ENCODE measurements around the gene SBK3. TPM values are rescaled to one million over a fixed set of nuclear protein-coding genes. Genes with fewer than 3 reads are reported as not detected.
"Not testable (repeated sequence)": the region's sequence is repeated elsewhere in the genome, so short reads cannot be mapped to it uniquely, and the experiment has no call there.

The SBK3 gene
- total RNA-seq, 2 experiments from 2014 or later = not detected

DNA sequence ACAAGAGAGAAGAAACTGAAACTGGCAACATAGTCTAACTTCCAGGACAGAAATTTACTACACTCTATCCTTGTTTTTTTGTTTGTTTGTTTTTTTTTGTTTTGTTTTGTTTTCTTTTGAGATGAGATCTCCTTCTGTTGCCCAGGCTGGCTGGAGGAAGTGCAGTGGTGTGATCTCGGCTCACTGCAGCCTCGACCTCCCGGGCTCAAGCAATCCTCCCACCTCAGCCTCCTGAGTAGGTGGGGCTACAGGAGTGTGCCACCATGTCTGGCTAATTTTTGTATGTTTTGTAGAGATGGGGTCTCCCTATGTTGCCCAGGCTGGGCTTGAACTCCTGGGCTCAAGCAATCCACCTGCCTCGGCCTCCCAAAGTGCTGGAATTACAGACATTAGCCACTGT, 36.9 kb upstream of the SBK3 start:
- ChIA-PET POLR2A (interaction anchor here (2.0 kb wide), 1 partner anchor 17 kb away, joined by 9 read pairs; the partner anchor contains the start of gene FIZ1), CTCF (interaction anchor here (2.0 kb wide), 2 partner anchors 49 to 51 kb away, joined by 6 to 9 read pairs; no protein-coding TSS in a partner anchor)
- H3K9me3 Mint-ChIP-seq (ENCODE audit: insufficient read depth); H3K27ac Mint-ChIP-seq; H3K4me3 Mint-ChIP-seq; H3K36me3 Mint-ChIP-seq (ENCODE audit: low read depth); DNase-seq; ATAC-seq: not testable (repeated sequence)
- H3K27me3 Mint-ChIP-seq (ENCODE audit: low read depth) = peaks cover 19% of the 10 kb centered on the region
- peaks cover 38% of the 10 kb centered on the region for H3K4me1 Mint-ChIP-seq (ENCODE audit: low read depth)

DNA sequence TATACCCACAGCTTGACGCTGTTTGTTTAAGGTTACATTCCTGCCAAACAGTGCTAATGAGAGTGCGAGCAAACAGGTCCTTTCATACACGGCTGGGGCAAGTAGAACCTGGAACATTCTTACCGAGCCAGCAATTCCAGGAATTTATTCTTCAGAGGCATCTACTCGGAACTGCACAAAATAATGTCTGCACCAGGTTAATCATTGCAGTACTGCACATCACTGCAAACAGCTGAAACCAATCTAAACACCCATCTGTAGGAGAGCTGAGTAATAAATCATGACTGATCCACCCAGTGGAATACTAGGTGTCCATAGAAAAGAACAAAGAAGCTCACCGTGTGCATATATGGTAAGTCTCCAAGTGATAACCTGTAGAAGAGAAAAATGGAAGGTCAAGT, 36.5 kb upstream of the SBK3 start:
- peaks cover 33% of the 10 kb centered on the region for H3K4me1 Mint-ChIP-seq (ENCODE audit: low read depth)
- ATAC-seq = no peak
- ChIA-PET POLR2A (interaction anchor here (1.0 to 2.0 kb wide), 3 partner anchors 17 to 53 kb away, joined by 3 to 9 read pairs (median 3); partner anchors contain the start of gene FIZ1), CTCF (interaction anchor here (2.0 kb wide), 2 partner anchors 49 to 52 kb away, joined by 6 to 9 read pairs; no protein-coding TSS in a partner anchor)
- H3K36me3 Mint-ChIP-seq (ENCODE audit: low read depth) = peaks cover 12% of the 10 kb centered on the region
- peaks cover 16% of the 10 kb centered on the region for H3K27me3 Mint-ChIP-seq (ENCODE audit: low read depth)
- DNase-seq = no peak
- no peaks in the 10 kb centered on the region for H3K9me3 Mint-ChIP-seq (ENCODE audit: insufficient read depth)
- no peak overlapping the region for H3K27ac Mint-ChIP-seq
- no peak overlapping the region for H3K4me3 Mint-ChIP-seq

DNA sequence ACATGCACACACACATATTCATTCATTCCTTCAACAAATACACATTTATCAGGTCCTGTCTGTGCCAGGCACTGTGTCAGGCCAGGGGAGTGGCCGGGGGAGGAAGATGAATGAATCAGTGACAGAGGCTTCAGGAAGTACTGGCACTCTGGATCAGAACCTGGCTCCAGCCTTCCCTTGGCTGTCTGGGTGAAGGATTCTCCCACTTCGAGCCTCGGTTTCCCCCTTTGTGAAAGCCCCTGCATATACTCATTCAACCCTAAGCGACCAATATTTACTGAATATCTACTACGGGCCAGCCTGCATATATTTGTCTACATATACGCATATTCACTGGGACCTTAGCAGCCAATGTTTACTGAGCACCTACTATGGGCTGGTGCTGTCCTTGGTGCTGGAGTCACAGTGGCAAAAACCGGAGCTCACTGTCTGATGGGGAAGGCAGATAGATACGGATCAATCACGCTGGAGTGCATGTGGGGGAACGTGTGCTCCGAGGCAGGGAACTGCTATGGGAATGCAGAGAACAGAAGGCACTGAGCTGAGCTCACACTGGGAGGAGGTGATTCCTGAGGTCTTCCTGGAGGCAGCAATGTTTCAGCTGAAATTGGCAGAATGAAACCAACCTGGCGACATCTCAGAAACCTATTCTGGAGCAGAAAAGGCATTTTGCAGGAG, 35.9 kb upstream of the SBK3 start:
- Mint-ChIP-seq H3K9me3 (ENCODE audit: insufficient read depth) (no peaks in the 10 kb centered on the region), H3K4me1 (ENCODE audit: low read depth) (peaks cover 30% of the 10 kb centered on the region), H3K4me3 (peak overlapping the region; percentile 76), H3K36me3 (ENCODE audit: low read depth) (peaks cover 14% of the 10 kb centered on the region), H3K27me3 (ENCODE audit: low read depth) (peaks cover 14% of the 10 kb centered on the region), H3K27ac (peak overlapping the region; percentile 77)
- peak; percentile 53 for DNase-seq
- POLR2A ChIA-PET = interaction anchor here (0.7 to 2.0 kb wide), 4 partner anchors 18 to 53 kb away, joined by 3 to 9 read pairs (median 4); partner anchors contain the start of gene FIZ1
- no peak for ATAC-seq
- CTCF ChIA-PET = interaction anchor here (2.0 kb wide), 1 partner anchor 52 kb away, joined by 9 read pairs; no protein-coding TSS in a partner anchor

GRCh38 chr19:55580628-55581144, 35.3 kb upstream of the SBK3 start, which contains the start of gene ZNF579:
Gene ZNF579, minus strand, starts transcription at chr19:55580848. Its CDS starts 1,209 bp downstream, at chr19:55579639.
- Mint-ChIP-seq H3K4me1 (ENCODE audit: low read depth) (peaks cover 25% of the 10 kb centered on the region), H3K36me3 (ENCODE audit: low read depth) (peaks cover 14% of the 10 kb centered on the region), H3K27ac (peak within 1 kb of the TSS; percentile 91), H3K4me3 (peak within 1 kb of the TSS; percentile 76), H3K27me3 (ENCODE audit: low read depth) (peaks cover 9% of the 10 kb centered on the region), H3K9me3 (ENCODE audit: insufficient read depth) (no peaks in the 10 kb centered on the region)
- peak; percentile 79 for DNase-seq
- CTCF ChIA-PET = interaction anchor here (2.0 kb wide), 1 partner anchor 53 kb away, joined by 9 read pairs; no protein-coding TSS in a partner anchor
- peak; percentile 69 for ATAC-seq
- POLR2A ChIA-PET = interaction anchor here (0.7 to 2.0 kb wide), 4 partner anchors 19 to 54 kb away, joined by 3 to 9 read pairs (median 4); partner anchors contain the start of gene FIZ1

- no peaks in the 10 kb centered on the region for H3K9me3 Mint-ChIP-seq (ENCODE audit: insufficient read depth)
- H3K4me1 Mint-ChIP-seq (ENCODE audit: low read depth) = peaks cover 20% of the 10 kb centered on the region
- peak overlapping the region; percentile 76 for H3K4me3 Mint-ChIP-seq
- peak overlapping the region; percentile 91 for H3K27ac Mint-ChIP-seq
- no peak for DNase-seq
- H3K36me3 Mint-ChIP-seq (ENCODE audit: low read depth) = peaks cover 14% of the 10 kb centered on the region
- ChIA-PET POLR2A (interaction anchor here (2.0 kb wide), 1 partner anchor 19 kb away, joined by 9 read pairs; the partner anchor contains the start of gene FIZ1), CTCF (no interaction called here)
- peak; percentile 45 for ATAC-seq
- H3K27me3 Mint-ChIP-seq (ENCODE audit: low read depth) = peaks cover 3% of the 10 kb centered on the region
Observed at GRCh38 chr19:55579766-55580621, 34.7 kb upstream of the SBK3 start.

- ChIA-PET POLR2A (no interaction called here), CTCF (no interaction called here)
- peaks cover 14% of the 10 kb centered on the region for H3K36me3 Mint-ChIP-seq (ENCODE audit: low read depth)
- DNase-seq (no peak), ATAC-seq (no peak)
- peak overlapping the region; percentile 91 for H3K27ac Mint-ChIP-seq
- H3K9me3 Mint-ChIP-seq (ENCODE audit: insufficient read depth) = no peaks in the 10 kb centered on the region
- H3K4me1 Mint-ChIP-seq (ENCODE audit: low read depth) = peaks cover 20% of the 10 kb centered on the region
- H3K4me3 Mint-ChIP-seq = peak overlapping the region; percentile 76
- H3K27me3 Mint-ChIP-seq (ENCODE audit: low read depth) = no peaks in the 10 kb centered on the region
Observed at GRCh38 chr19:55578761-55579747, 33.7 kb upstream of the SBK3 start.

- peaks cover 14% of the 10 kb centered on the region for H3K36me3 Mint-ChIP-seq (ENCODE audit: low read depth)
- CTCF ChIA-PET = no interaction called here
- no peak overlapping the region for H3K4me3 Mint-ChIP-seq
- H3K27me3 Mint-ChIP-seq (ENCODE audit: low read depth) = no peaks in the 10 kb centered on the region
- no peak overlapping the region for H3K27ac Mint-ChIP-seq
- H3K9me3 Mint-ChIP-seq (ENCODE audit: insufficient read depth) = no peaks in the 10 kb centered on the region
- DNase-seq = no peak
- ATAC-seq = no peak
- peaks cover 20% of the 10 kb centered on the region for H3K4me1 Mint-ChIP-seq (ENCODE audit: low read depth)
- POLR2A ChIA-PET = no interaction called here
Observed at GRCh38 chr19:55578031-55578760, 32.9 kb upstream of the SBK3 start.

DNA sequence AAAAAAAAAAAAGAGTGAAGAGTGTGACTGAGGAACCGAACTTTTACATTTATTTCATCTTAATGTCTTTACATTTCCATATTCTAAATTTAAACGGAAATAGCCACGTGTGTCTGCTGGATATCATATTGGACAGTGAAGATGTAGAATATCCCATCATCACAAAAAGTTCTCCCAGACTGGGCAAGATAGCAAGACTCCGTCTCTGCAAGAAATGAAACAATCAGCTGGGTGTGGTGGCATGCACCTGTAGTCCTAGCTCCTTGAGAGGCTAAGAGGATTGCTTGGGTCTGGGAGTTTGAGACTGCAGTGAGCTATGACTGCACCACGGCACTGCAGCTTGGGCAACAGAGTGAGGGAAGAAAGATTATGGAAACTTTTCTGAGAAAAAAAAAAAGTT, 31.4 kb upstream of the SBK3 start:
- H3K27me3 Mint-ChIP-seq (ENCODE audit: low read depth) = no peaks in the 10 kb centered on the region
- H3K4me3 Mint-ChIP-seq = no peak overlapping the region
- H3K36me3 Mint-ChIP-seq (ENCODE audit: low read depth) = peaks cover 14% of the 10 kb centered on the region
- DNase-seq (no peak), ATAC-seq (no peak)
- no peak overlapping the region for H3K27ac Mint-ChIP-seq
- CTCF ChIA-PET = interaction anchor here (0.7 kb wide), 1 partner anchor 56 kb away, joined by 3 read pairs; no protein-coding TSS in a partner anchor
- no peaks in the 10 kb centered on the region for H3K9me3 Mint-ChIP-seq (ENCODE audit: insufficient read depth)
- peaks cover 16% of the 10 kb centered on the region for H3K4me1 Mint-ChIP-seq (ENCODE audit: low read depth)
- POLR2A ChIA-PET = interaction anchor here (0.6 to 0.9 kb wide), 2 partner anchors 22 to 1437 kb away, joined by 3 to 4 read pairs; partner anchors contain the start of gene FIZ1

GRCh38 chr19:55573929-55574328, 28.6 kb upstream of the SBK3 start:
- DNase-seq; H3K27me3 Mint-ChIP-seq (ENCODE audit: low read depth); POLR2A ChIA-PET; H3K4me3 Mint-ChIP-seq; H3K9me3 Mint-ChIP-seq (ENCODE audit: insufficient read depth); H3K27ac Mint-ChIP-seq; ATAC-seq; H3K4me1 Mint-ChIP-seq (ENCODE audit: low read depth): not testable (repeated sequence)
- CTCF ChIA-PET = interaction anchor here (1.8 kb wide), 1 partner anchor 70 kb away, joined by 9 read pairs; no protein-coding TSS in a partner anchor
- peaks cover 11% of the 10 kb centered on the region for H3K36me3 Mint-ChIP-seq (ENCODE audit: low read depth)

- CTCF ChIA-PET; H3K9me3 Mint-ChIP-seq (ENCODE audit: insufficient read depth); ATAC-seq; H3K4me1 Mint-ChIP-seq (ENCODE audit: low read depth); DNase-seq; POLR2A ChIA-PET; H3K27me3 Mint-ChIP-seq (ENCODE audit: low read depth); H3K27ac Mint-ChIP-seq; H3K4me3 Mint-ChIP-seq; H3K36me3 Mint-ChIP-seq (ENCODE audit: low read depth): not testable (repeated sequence)
Observed at GRCh38 chr19:55569477-55569876, 24.1 kb upstream of the SBK3 start.

Measured in activated CD8-positive, alpha-beta T cell treated with anti-CD3 and anti-CD28 coated beads, Interleukin-2, amount 10 ng/mL, durations not matched to agents 7 days and 5 days (primary cell).